GM19455 (cell line): ENCODE measurements around the gene BCL2L1.

Experiments used
- ATAC-seq: cut with Tn5 transposase; IDR thresholded peaks from one replicate; pipeline ENCODE4 v1.9.1; 2021; ENCODE audit not compliant: unreplicated experiment

The BCL2L1 gene

GRCh38 chr20:31710423-31711108, 12.1 kb downstream of the BCL2L1 start:
- ATAC-seq = no peak

- no peak for ATAC-seq
These were observed 12.7 kb downstream of the BCL2L1 start for GRCh38 chr20:31709939-31710338.

- ATAC-seq = no peak
These were observed 13.7 kb downstream of the BCL2L1 start for GRCh38 chr20:31708736-31709534.

- no peak for ATAC-seq
These were observed 14.5 kb downstream of the BCL2L1 start for GRCh38 chr20:31707994-31708735.

- no peak for ATAC-seq
These were observed 15.4 kb downstream of the BCL2L1 start for GRCh38 chr20:31707258-31707615.

GRCh38 chr20:31706607-31707257, 15.9 kb downstream of the BCL2L1 start:
- ATAC-seq = no peak

- ATAC-seq = peak; percentile 88
These were observed 16.8 kb downstream of the BCL2L1 start for GRCh38 chr20:31705598-31706597.

GRCh38 chr20:31705191-31705590, 17.5 kb downstream of the BCL2L1 start:
- no peak for ATAC-seq

GRCh38 chr20:31704225-31705119, 18.2 kb downstream of the BCL2L1 start:
- no peak for ATAC-seq

- ATAC-seq = no peak
These were observed 21.1 kb downstream of the BCL2L1 start for GRCh38 chr20:31701591-31701990.

GRCh38 chr20:31700747-31701146, 21.9 kb downstream of the BCL2L1 start:
- ATAC-seq = no peak

- no peak for ATAC-seq
These were observed 22.6 kb downstream of the BCL2L1 start for GRCh38 chr20:31699801-31700728.

- peak; percentile 96 for ATAC-seq
These were observed 23.6 kb downstream of the BCL2L1 start for GRCh38 chr20:31698803-31699718.

- no peak for ATAC-seq
These were observed 24.3 kb downstream of the BCL2L1 start for GRCh38 chr20:31698243-31698802.

GRCh38 chr20:31695849-31696804, 26.5 kb downstream of the BCL2L1 start:
- ATAC-seq = no peak
